Keratinocyte (primary cell): ENCODE measurements around the gene SNRNP25. TPM values are rescaled to one million over a fixed set of nuclear protein-coding genes. Genes with fewer than 3 reads are reported as not detected.
A peak's percentile ranks its signal among the peaks of the same experiment; 100 is the strongest.

ENCODE experiments used
- DNase-seq: peaks from one replicate; pipeline ENCODE4 v3.0.0-alpha.2; 2011; ENCODE audit warnings: low read depth, missing footprints, low spot score
- FAIRE-seq: peaks from 2 replicates; lab custom pipeline; 2011; peaks lifted over from hg19 to GRCh38; lab: Jason Lieb, UNC
- H2AFZ ChIP-seq: 2 replicates; pipeline ENCODE4 v1.6.0; 2012; ENCODE audit warnings: low read length, control low read depth, inconsistent platforms; ENCODE audit not compliant: control insufficient read depth
- H3K27ac ChIP-seq: 2 replicates; pipeline ENCODE4 v1.5.1; 2011; ENCODE audit warnings: low read length; ENCODE audit not compliant: control insufficient read depth, insufficient read depth
- H3K27me3 ChIP-seq: 3 replicates; pipeline ENCODE4 v1.6.0; 2011; ENCODE audit warnings: low read length; ENCODE audit not compliant: control insufficient read depth, insufficient read depth; ENCODE audit errors: extremely low read depth
- H3K36me3 ChIP-seq, 2 experiments: 2 replicates in 1 of 2; 3 replicates in 1 of 2; pipeline ENCODE4 v1.5.1; 2011; ENCODE audit warnings: low read length in 2 of 2, mild to moderate bottlenecking in 1 of 2; ENCODE audit not compliant: control insufficient read depth in 2 of 2, insufficient read depth in 2 of 2; ENCODE audit errors: extremely low read depth in 1 of 2
- H3K4me1 ChIP-seq: 3 replicates; pipeline ENCODE4 v1.5.1; 2011; ENCODE audit warnings: low read length; ENCODE audit not compliant: control insufficient read depth, insufficient read depth; ENCODE audit errors: extremely low read depth
- H3K4me2 ChIP-seq: 3 replicates; pipeline ENCODE4 v1.6.0; 2011; ENCODE audit warnings: low read depth, low read length; ENCODE audit not compliant: control insufficient read depth, insufficient read depth; ENCODE audit errors: extremely low read depth
- H3K4me3 ChIP-seq, 3 experiments: fragments of 200-600 bp in 1 of 3; sonication (generic) in 1 of 3; 2 replicates in 2 of 3; 3 replicates in 1 of 3; pipeline ENCODE4 v1.5.1; 2011 to 2016; ENCODE audit warnings: low read length in 3 of 3, mild to moderate bottlenecking in 3 of 3, control low read depth in 2 of 3, inconsistent platforms in 1 of 3, low read depth in 1 of 3, mixed read lengths in 1 of 3, mixed run types in 1 of 3, moderate library complexity in 1 of 3; ENCODE audit not compliant: control insufficient read depth in 2 of 3, insufficient read depth in 2 of 3; ENCODE audit errors: extremely low read depth in 1 of 3
- H3K79me2 ChIP-seq: 2 replicates; pipeline ENCODE4 v1.6.0; 2012; ENCODE audit warnings: low read length; ENCODE audit not compliant: control insufficient read depth, insufficient read depth
- H3K9ac ChIP-seq: 3 replicates; pipeline ENCODE4 v1.6.0; 2011; ENCODE audit warnings: low read length; ENCODE audit not compliant: control insufficient read depth, insufficient read depth; ENCODE audit errors: extremely low read depth
- H3K9me1 ChIP-seq: 3 replicates; pipeline ENCODE4 v1.6.0; 2011; ENCODE audit warnings: low read length; ENCODE audit not compliant: control insufficient read depth, insufficient read depth; ENCODE audit errors: extremely low read depth
- H3K9me3 ChIP-seq: 2 replicates; pipeline ENCODE4 v1.5.1; 2012; ENCODE audit warnings: low read depth, low read length; ENCODE audit not compliant: control insufficient read depth
- H4K20me1 ChIP-seq: 3 replicates; pipeline ENCODE4 v1.6.0; 2011; ENCODE audit warnings: low read length; ENCODE audit not compliant: control insufficient read depth, insufficient read depth; ENCODE audit errors: extremely low read depth
- EZH2 ChIP-seq: IDR thresholded peaks from one replicate; pipeline ENCODE4 v1.6.1; 2012; ENCODE audit warnings: inconsistent platforms, mild to moderate bottlenecking, low read length, moderate library complexity
- dilution Hi-C: fragments of 300-500 bp; cut with MboI; formaldehyde crosslinking; loops from one replicate; pipeline ENCODE4 v1.7.0; 2020; ENCODE audit warnings: low sequenced_read_pairs; ENCODE audit not compliant: extremely low pct_ligation_motif_present
- polyA plus RNA-seq, 5 experiments: library from polyadenylated mRNA; depleted of rRNA in 3 of 5; stranded (reverse) in 3 of 5; stranded (forward) in 1 of 5; unstranded in 1 of 5; fragments of >200 nt; gene quantifications; 1 replicate in 1 of 5; 2 replicates in 3 of 5; 3 replicates in 1 of 5; pipeline versions ENCODE4 v1.2.1 to v1.2.3, GENCODE V29; 2011 to 2012; ENCODE audit warnings: missing spikeins in 2 of 5, low read depth in 1 of 5, low replicate concordance in 1 of 5
- TF ChIP-seq, protein P1 (sequence below), 3 experiments: IDR thresholded peaks in 1 of 3; conservative IDR thresholded peaks in 1 of 3; optimal IDR thresholded peaks in 1 of 3; 2 replicates in 2 of 3; 3 replicates in 1 of 3; pipeline versions ENCODE3 to v1.5.1; 2011; ENCODE audit warnings: low read length in 3 of 3, mild to moderate bottlenecking in 3 of 3, moderate library complexity in 2 of 3, control low read depth in 1 of 3, inconsistent platforms in 1 of 3; ENCODE audit not compliant: insufficient read depth in 2 of 3; ENCODE audit errors: extremely low read depth in 1 of 3

SNRNP25 gene
- polyA plus RNA-seq, 1 donor (not counting 4 experiments of a cell fraction or from before 2014, with no cell fraction given): 45.9 TPM

DNA sequence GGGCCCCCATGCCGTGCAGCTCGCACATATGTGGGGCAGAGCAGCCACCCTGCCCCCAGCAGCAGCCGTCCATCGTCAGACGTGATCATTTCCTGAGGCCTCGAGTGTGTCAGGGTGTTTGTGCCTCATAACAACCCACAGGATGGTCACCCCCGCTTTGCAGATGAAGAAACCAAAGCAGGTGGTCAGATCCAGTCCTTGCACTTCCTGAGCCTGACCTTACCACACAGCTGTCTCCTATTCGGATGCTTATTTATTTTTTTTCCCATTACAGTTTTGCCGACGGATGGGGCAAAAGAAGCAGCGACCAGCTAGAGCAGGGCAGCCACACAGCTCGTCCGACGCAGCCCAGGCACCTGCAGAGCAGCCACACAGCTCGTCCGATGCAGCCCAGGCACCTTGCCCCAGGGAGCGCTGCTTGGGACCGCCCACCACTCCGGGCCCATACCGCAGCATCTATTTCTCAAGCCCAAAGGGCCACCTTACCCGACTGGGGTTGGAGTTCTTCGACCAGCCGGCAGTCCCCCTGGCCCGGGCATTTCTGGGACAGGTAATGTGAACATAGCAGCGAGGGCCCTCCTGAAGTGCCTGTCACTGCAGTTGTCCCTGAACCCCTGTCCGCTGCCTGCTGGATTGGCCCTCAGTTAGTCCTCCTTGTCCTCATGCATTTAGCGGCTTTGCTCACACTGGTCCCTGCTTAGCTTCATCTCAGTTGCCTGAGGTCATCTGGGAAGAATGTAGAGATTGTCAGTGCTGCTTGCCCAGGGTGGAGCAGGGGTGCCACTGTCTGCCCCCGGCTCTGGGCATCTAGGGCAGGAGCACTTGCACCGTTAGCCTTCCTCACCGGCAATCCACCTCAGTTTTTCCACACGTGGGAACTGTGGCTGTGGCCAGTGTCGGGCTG is 25.8 kb downstream of the SNRNP25 start:
- Histone ChIP-seq H3K9me1 (peaks cover 2% of the 10 kb centered on the region), H3K4me1 (peaks cover 30% of the 10 kb centered on the region), H3K27me3 (no peaks in the 10 kb centered on the region), H3K4me3 (peak overlapping the region in 1 of 3 experiments; percentile 76), H3K27ac (no peak overlapping the region), H2AFZ (no peak overlapping the region), H3K36me3 (peaks cover 5 to 21% of the 10 kb centered on the region in 2 experiments), H3K4me2 (peak overlapping the region; percentile 95), H3K9me3 (no peaks in the 10 kb centered on the region), H3K9ac (peak overlapping the region; percentile 83), H3K79me2 (peaks cover 3% of the 10 kb centered on the region), H4K20me1 (peaks cover 5% of the 10 kb centered on the region)
- FAIRE-seq (no peak), DNase-seq (no peak)
- dilution Hi-C loops: no loop called here
- no peak for TF ChIP-seq EZH2
- TF ChIP-seq, protein P1, sequence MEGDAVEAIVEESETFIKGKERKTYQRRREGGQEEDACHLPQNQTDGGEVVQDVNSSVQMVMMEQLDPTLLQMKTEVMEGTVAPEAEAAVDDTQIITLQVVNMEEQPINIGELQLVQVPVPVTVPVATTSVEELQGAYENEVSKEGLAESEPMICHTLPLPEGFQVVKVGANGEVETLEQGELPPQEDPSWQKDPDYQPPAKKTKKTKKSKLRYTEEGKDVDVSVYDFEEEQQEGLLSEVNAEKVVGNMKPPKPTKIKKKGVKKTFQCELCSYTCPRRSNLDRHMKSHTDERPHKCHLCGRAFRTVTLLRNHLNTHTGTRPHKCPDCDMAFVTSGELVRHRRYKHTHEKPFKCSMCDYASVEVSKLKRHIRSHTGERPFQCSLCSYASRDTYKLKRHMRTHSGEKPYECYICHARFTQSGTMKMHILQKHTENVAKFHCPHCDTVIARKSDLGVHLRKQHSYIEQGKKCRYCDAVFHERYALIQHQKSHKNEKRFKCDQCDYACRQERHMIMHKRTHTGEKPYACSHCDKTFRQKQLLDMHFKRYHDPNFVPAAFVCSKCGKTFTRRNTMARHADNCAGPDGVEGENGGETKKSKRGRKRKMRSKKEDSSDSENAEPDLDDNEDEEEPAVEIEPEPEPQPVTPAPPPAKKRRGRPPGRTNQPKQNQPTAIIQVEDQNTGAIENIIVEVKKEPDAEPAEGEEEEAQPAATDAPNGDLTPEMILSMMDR (optimal IDR thresholded peaks at IDR 0.05 in 1 of 3, IDR thresholded peaks at IDR 0.05 in 1 of 3, conservative IDR thresholded peaks at IDR 0.05 in 1 of 3; ENCODE audit: extremely low read depth in 1 of 3, insufficient read depth in 2 of 3, low read length in 3 of 3): no peak

DNA sequence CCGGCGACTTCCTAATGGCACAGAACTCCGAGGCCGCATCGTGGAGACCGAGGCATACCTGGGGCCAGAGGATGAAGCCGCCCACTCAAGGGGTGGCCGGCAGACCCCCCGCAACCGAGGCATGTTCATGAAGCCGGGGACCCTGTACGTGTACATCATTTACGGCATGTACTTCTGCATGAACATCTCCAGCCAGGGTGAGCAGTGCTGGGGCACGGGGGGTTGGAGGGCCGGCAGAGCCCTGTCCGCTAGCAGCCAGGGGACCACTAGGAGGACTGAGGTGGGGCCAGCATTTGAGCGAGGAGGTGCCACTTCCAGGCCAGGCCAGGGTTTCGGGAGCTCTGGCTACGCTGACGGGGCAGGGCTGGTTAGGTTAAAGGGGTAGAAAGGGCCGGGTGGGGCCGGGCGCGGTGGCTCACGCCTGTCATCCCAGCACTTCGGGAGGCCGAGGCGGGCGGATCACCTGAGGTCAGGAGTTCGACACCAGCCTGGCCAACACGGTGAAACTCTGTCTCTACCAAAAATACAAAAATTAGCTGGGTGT is 29.5 kb downstream of the SNRNP25 start:
- dilution Hi-C loops: no loop called here
- TF ChIP-seq, protein P1 (optimal IDR thresholded peaks at IDR 0.05 in 1 of 3, IDR thresholded peaks at IDR 0.05 in 1 of 3, conservative IDR thresholded peaks at IDR 0.05 in 1 of 3; ENCODE audit: extremely low read depth in 1 of 3, insufficient read depth in 2 of 3, low read length in 3 of 3): no peak
- no peak for TF ChIP-seq EZH2

More for the DNA sequence above, 29.5 kb downstream of the SNRNP25 start:
- Histone ChIP-seq H4K20me1 (peaks cover 11% of the 10 kb centered on the region), H3K9me3 (no peaks in the 10 kb centered on the region), H3K36me3 (peaks cover 27 to 40% of the 10 kb centered on the region in 2 experiments), H3K4me3 (no peak overlapping the region), H3K27me3 (no peaks in the 10 kb centered on the region), H3K4me1 (peaks cover 14% of the 10 kb centered on the region), H3K9ac (no peak overlapping the region), H3K4me2 (no peak overlapping the region), H3K79me2 (peaks cover 3% of the 10 kb centered on the region), H3K27ac (no peak overlapping the region), H3K9me1 (no peaks in the 10 kb centered on the region), H2AFZ (no peak overlapping the region)
- FAIRE-seq (no peak), DNase-seq (no peak)
